Fibroblast of lung (primary cell): Measurements from ENCODE around the gene VAMP2.

Source experiments
- CTCF ChIP-seq, 2 donors: IDR thresholded peaks in 1 of 2; conservative IDR thresholded peaks in 1 of 2; 1 replicate in 1 of 2; 2 replicates in 1 of 2; pipeline ENCODE4 v1.5.1; 2011 to 2012; ENCODE audit warnings: low read length in 2 of 2, control low read depth in 1 of 2, inconsistent platforms in 1 of 2, low read depth in 1 of 2, mild to moderate bottlenecking in 1 of 2
- EZH2 ChIP-seq: IDR thresholded peaks from 2 replicates; pipeline ENCODE4 v1.5.1; 2012; ENCODE audit warnings: low read length, control low read depth, mild to moderate bottlenecking; ENCODE audit errors: missing control alignments

GRCh38 chr17:8151641-8152111, 11.1 kb downstream of the VAMP2 start:
- TF ChIP-seq CTCF (conservative IDR thresholded peaks at IDR 0.05 in 1 of 2, IDR thresholded peaks at IDR 0.05 in 1 of 2; ENCODE audit: low read depth in 1 of 2, low read length in 2 of 2) = no peak
- TF ChIP-seq EZH2 = no peak
